HG03520 (cell line): ENCODE results near the gene CYB5B.

ENCODE experiments used
- ATAC-seq: cut with Tn5 transposase; IDR thresholded peaks from one replicate; pipeline ENCODE4 v1.9.1; 2021; ENCODE audit warnings: mild to moderate bottlenecking, moderate library complexity; ENCODE audit not compliant: unreplicated experiment

Gene CYB5B, protein sequence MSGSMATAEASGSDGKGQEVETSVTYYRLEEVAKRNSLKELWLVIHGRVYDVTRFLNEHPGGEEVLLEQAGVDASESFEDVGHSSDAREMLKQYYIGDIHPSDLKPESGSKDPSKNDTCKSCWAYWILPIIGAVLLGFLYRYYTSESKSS

DNA sequence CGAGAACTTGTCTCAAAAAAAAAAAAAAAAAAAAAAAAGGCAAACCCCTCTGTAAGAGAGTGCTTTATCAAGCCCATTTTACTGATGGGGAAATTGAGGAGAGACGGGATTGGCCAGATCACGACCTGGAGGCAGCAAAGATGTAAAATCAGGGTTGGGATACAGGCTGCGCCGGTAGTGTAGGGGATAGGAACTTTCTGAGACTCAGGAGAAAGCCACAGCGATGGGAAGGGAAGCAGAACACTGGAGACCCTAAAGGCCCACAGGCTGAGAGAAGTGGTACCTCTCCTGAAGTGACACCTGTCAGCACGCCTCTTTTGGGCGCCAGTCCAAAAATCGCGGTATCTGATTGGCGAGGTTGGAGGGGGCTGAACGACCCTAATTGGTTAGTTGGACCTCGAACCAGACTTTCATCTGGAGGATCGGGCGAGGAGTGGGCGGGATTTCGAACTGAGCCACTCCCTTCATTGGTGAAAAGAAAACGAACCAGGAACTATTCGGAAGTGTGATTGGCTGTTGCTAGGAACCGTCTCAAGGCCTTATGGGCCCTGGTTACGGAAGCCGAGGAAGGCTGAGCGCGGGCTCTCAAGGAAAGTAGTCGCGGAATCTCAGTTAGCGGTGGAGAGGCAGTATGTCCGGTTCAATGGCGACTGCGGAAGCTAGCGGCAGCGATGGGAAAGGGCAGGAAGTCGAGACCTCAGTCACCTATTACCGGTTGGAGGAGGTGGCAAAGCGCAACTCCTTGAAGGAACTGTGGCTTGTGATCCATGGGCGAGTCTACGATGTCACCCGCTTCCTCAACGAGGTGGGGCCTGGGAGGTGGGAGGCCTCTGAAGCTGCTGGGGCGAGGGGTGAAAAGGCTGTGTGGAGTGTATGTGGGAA lies at the start of gene CYB5B:
Gene CYB5B (plus strand): TSS at position 567 of the 882 bp plus-strand sequence. CDS start 65 bp downstream, at position 632.
- ATAC-seq, result peak; percentile 96

DNA sequence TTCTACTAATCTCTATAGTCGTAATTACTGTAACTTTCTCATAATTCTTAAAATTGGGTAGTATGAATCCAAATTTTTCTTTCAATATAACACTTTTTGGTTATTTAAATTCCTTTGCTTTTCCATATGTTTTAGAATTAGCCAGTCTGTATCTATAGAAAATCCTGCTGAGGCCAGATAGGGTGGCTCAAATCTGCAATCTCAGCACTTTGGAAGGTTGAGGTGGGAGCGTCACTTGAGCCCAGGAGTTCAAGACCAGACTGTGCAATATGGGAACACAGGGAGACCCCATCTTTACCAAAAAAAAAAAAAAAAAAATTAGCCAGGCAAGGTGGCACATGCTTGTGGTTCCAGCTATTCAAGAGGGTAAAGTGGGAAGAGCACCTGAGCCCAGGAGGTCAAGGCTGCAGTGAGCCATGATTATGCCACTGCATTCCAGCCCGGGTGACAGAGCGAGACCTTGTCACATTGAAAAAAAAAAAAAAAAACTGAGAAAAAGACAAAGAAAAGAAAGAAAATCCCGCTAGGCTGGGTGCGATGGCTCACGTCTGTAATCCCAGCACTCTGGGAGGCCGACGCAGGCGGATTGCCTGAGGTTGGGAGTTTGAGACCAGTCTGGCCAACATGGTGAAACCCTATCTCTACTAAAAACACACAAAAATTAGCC lies 47.9 kb upstream of the CYB5B start:
- no peak for ATAC-seq

DNA sequence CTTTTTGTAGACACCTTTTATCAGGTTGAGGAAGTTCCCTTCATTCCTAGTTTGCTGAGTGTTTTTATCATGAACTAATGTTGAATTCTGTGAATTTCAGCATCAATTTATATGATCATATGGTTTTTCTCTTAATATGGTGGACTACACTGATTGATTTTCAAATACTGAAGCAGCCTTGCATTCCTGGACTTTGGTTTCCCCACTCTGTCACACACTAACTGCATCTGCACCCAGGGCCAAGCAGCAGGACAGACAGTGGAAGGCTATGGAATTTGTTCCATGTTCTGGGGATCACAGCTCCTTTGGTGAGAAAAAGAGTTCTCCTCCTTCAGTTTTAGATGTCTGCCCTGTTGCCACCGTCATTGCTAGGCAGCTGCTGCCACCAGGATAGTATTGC lies 46.4 kb upstream of the CYB5B start:
- ATAC-seq, result no peak

DNA sequence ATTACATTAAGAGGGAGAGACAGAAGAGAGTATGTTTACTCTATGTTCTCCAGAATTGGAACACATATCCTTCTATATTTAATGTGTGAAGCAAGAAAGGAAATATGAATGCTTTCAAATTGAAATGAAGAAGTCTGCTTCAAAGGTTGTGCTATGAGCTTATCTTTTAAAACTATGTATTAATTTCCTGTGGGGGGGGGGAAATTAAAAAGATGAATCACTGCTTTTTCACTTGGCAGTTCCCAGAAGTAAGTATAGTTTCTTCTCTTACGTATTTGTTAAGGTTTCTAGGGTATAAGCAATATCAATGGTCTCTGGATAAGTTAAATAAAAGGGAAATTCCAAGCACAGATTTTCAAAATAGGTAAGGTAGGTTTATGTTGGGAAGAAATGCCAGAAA lies 45.7 kb upstream of the CYB5B start:
- ATAC-seq, result no peak

DNA sequence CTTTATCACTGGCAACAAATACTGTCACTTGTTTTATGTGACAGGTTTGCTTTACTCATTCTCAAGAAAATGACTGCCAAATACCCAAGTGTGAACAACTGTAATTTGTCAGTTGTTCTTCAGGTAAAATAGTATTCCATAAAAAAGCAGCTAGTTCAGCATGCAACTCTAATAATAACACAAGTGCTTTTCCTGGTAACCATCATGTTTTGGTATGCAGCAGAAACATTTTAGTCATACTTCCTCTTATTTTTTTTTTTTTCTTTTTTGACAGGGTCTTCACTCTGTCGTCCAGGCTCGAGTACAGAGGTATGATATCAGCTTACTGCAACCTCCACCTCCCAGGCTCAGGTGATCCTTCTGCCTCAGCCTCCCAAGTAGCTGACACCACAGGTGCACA lies 43.2 kb upstream of the CYB5B start:
- no peak for ATAC-seq

DNA sequence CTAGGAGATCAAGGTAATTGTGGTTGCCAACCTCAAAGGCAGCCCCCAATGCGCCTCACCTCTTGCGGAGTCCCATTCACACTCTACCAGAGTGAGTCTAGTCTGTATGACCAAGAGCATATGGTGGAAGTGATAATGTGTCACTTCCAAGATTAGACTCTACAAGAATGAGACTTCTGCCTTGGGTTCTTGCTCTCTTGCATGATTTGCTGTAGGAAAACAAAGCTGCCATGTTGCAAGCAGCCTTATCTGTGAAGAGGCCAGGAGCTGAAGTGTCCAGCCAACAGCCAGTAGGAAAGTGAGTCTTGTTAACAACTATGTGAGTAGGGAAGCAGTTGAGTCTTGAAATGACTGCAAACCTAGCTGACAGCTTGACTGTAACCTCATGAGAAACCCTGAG lies 42.0 kb upstream of the CYB5B start:
- no peak for ATAC-seq

DNA sequence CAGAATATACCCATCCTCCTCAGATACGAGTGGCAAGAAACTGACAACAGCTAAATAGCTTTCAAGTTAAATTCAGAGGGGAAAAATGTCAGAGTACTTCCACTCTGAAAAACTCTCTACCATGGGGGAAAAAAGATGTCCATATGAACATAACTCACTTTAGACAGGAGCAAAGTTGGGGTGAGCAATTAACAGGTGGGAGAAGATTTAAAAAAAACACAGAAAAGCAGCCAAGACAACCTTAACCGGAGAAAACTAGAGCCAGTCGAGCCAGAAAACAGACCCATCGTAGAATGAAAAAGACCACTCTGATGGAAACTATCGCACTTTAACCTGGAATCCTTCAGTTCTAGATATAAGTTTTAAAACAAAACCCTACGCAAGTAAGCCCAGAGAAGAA lies 39.4 kb upstream of the CYB5B start:
- ATAC-seq, result no peak

DNA sequence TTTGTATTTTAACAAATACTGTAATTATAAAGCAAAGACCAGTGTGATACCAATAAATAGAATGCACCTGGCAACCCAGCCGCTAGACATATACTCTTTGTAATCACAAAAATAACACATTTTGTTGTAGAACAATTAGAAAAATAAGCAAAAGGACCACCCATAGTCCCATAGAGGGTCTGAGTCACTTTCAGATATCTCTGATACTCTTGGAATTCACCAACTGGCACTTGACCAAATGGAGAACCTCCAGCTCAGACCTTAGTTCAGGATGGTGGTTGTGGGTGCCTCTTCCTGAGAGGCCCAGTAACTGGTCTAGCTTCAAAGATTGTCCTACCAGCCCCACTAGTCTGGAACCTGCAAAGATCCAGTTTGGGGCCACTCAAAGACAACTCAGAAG lies 37.8 kb upstream of the CYB5B start:
- ATAC-seq, result no peak

DNA sequence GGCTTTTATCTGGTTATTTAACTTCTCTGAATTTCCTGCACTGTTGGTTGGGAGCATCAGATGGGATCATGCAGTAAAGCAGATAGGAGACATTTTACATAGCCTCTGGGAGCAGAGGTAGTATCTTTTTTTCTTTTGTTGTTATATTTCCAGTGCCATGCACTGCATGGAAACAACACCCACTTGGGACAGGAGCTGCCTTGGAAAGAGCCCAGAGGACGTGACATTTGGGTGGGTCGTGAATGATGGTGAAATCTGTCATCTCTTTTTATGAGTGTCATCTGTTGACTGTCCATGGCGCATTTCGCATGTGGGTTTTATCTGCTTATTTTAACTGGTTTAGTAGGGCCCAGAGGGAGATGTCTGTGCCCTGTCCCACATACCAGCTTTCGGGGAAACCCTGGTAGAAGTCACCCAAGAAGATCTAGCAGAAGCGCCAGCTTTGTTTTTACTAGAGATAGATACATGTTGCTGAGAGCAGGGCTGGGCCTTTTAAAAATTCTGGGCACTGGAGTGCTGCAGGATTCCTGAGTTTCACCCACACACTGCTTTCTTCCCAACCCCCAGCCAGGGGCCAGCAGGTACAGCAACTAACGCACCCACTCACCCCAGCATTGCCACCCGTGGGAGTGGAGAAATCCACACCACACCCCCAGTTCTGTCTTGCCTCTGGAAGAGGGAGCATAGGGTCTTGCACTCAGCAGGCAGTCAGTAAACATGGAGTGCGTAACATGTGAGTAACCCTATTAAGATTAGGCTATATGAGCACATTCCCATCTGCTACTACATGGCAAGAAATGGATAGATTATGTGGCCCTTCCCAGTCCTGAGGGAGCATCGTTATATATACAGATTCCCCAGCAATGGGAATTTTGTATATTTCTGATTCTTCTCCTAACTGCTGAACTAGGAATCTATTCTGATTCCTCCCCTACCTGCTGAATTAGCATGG lies 30.2 kb upstream of the CYB5B start:
- ATAC-seq, result no peak

DNA sequence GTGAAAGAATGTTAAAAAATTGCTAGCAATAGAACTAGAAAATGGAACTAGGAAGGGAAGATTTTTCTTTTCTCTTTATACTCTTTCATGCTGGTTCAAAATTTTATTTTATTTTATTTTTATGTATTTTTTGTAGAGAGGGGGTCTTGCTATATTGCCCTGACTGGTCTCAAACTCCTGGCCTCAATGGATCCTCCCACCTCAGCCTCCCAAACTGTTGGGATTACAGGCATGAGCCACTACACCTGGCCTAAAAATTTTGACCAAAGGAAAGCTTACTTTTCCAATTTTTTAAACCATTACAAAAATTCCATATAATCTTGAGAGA lies 28.6 kb upstream of the CYB5B start:
- no peak for ATAC-seq

DNA sequence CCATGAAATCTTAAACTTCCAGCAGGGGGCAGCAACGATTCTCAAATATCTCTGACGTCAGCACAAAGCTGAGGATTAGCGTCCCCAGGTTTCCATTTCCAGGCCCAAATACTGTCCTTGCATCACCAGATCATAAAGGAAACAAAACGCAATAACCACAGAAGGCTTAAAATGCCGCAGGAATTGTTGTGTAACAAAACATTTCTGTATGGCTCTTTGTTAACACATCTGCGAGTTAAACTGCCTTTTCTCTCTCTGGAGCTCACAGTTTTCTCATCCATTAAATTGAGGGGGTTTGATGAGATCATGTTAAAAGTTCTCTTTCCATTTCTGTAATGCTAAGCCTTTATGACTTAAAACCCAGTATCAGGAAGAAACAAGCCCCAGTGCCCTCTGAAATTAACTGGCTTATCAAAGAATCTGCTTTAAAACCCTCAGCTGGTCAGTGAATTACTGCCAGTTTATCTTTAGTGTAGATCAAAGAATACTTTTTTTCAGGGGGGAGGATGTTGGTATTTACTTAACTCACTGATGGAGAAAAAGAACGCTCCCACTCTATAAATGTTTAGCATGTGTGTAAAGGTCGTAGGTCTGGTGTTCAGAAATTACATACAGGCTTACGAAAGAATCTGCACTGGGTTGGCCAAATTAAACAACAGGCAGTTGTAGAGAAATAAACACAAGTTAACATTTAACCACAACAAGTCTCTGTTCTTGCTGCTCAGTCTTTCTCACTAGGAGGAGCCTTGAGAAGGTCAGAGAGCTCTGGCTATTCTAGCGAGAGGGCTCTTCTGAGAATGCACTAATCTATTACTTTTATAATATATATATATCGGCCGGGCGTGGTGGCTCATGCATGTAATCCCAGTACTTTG lies 28.0 kb upstream of the CYB5B start:
- ATAC-seq, result no peak

DNA sequence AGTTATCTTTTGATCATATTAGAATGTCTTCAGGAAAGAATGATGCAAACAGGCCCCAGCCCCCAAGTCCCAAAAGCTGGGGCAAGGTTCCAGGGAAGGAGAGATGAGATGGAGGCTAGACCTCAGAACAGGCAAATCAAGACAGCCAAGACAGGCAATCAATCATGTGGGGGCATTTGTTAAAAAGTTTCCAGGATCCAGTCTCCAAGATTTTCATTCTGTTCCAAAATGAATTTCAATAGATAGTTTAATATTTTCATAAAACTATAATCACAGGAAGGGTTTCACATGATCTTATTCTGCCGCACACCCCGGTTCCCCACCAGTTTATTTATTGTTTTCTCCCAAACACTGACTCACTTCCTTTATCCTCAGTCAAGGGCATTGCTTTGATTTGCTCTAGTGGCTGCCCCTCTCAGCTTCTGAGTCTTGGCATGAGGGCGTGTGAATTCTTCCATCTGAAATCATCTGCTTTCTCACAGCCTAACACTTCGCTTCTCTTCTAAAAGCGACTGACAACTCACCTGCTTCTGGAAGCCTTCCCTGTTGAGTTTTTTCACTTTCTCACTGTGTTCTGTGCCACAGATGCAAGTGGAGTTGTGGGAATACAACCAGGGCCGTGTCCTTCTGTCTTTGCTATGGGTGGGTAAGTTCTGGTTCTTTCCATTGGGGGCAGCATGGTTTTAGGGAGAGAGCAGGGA lies 26.4 kb upstream of the CYB5B start:
- no peak for ATAC-seq

DNA sequence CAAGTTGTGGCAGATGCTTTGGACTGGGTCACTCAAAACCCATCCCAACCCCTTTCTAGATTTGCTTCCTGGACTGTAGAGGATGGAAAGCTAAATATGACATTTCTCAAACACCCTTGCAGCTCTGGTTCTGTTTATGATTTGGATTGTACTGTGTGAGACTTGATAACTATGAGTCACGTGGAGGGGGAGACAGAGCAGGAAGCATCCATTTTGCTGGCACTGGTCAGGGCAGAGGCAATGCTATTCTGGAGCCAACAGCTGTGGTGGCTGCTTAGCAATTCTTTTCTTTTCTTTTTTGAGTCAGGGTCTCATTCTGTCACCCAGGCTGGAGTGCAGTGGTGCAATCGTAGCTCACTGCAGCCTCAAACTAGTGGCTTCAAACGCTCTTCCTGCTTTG lies 25.1 kb upstream of the CYB5B start:
- no peak for ATAC-seq

DNA sequence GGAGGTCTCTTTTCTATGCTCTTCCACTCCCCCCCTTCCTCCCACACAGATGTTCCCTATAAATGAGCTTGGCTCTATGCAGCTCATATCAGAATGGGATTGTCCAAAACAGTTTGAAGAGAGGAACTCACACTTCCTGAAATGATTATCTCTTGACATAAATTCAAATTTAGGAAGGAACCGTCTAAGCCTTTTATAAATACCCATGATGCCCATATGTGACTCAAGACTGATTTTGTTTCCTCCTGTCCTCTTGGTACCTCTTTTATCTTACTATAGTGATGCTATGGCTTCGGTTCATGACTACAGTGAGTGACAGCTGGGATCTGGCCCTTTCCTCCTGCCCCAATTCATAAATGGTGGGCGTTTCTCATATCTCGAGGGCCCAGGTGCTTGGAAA lies 22.0 kb upstream of the CYB5B start:
- ATAC-seq, result no peak

DNA sequence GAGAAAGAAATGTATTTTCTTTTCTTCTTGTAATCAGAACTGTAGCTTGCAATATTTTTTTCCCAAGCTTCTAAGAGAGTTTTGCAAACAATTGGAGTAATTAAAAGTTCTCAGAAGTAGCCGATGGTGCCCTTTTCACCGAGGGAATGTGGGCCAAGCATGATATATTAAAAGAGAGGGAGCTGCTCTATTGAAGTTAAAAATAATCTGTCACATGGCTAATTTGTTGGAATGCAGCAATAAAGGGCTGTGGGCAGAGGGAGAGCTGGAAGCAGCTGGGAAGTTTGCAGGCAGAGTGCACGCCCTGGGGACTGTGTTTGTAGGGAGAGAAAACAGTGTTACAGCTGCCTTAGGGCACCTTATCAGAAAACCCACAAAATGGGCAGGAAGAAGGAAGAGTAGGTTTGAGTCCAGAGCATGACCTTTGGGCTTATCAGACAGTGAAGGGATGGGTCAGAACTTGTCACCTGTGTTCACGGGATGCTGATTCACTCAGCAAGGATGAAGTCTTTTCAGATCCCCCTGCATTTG lies 20.1 kb upstream of the CYB5B start:
- no peak for ATAC-seq

DNA sequence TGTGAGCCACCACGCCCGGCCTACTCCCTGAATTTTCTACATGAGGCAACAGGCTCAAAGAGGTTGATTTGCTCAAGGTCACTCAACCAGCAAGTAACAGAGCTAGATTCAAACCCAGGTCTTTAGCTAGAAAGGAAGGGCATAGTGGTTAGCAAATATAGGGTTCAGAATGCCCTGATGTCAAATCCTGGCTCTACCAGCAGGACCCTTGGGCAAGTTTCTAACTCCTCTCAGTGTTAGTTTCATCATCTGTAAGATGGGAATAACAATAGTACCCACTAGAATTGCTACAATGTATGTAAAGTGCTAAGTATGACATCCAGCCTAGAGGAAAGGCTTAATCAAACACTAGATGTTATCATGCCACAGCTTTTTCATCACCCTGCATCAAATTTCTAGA lies 19.1 kb upstream of the CYB5B start:
- ATAC-seq, result no peak

DNA sequence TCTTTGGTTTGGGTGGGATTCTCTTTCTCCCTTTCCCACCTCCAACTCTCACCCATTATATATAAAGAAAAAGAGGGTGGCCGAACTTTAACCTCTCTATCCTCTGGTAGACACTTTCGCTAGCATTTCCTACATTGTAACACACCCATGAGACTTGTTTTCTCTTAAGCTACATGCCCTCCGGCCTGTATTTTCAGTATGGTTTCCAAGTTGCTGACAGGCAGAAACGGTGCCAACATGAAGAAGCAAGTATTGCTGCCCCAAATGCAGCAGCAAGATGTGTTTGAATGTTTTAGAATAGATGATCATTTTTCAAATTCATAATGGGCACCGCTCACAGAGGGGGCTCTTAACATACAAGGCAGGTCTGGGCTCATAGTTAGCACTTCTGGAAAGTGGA lies 18.7 kb upstream of the CYB5B start:
- no peak for ATAC-seq

DNA sequence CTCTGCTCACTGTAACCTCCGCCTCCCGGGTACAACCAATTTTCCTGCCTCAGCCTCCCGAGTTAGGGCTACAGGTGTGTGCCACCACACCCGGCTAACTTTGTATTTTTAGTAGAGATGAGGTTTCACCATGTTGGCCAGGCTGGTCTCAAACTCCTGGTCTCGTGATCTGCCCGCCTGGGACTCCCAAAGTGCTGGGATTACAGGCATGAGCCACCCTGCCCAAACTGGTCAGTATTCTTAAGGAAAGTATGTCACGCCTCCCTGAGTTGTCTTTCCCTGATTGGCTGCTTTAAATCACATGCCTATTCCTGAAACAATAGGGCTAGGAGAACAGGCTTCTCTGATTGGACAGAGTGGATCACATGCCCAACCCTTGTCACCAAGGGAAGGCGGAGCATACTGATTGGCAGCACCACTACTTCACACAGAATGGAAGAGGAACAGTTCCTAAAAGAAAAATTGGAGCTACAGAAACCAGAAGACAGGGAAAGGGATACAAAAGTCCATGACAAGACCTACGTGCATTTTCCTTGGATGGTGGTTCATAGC lies 17.6 kb upstream of the CYB5B start:
- no peak for ATAC-seq

DNA sequence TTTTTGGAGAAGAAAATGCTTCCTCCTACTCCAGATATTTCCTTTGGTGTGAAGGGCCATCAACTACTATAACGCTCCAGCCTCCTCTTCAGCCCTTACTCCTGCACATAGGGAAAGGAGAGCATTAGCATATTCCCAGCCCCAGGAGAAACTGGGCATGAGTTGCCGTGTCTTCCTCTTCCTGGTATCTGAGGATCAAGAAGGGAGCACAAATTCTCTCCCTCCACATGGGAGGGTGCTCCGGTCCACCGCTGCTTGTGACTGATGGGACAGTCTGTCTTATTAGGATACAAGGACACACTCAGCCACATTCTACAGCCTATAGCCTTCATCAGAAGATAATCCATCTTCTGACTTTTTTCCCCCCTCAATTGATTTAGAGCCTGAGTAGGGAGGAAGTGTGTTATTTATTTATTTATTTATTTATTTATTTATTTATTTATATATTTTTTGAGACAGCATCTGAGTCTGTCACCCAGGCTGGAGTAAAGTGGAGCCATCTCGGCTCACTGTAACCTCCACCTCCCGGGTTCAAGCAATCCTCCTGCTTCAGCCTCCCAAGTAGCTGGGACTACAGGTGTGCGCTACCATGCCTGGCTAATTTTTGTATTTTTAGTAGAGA lies 16.6 kb upstream of the CYB5B start:
- ATAC-seq, result no peak
